22Rv1 (cell line): ENCODE data around the gene GTF2E1.

Experiments used
- ZFX ChIP-seq: fragments of 450-650 bp; IDR thresholded peaks from 2 replicates; pipeline ENCODE4 v1.6.1; 2017; ENCODE audit warnings: antibody characterized with exemption, borderline replicate concordance
- TF ChIP-seq, protein P1 (sequence below): fragments of 450-650 bp; IDR thresholded peaks from 2 replicates; pipeline ENCODE4 v1.5.1; 2017; ENCODE audit warnings: mild to moderate bottlenecking

- TF ChIP-seq, protein P1, sequence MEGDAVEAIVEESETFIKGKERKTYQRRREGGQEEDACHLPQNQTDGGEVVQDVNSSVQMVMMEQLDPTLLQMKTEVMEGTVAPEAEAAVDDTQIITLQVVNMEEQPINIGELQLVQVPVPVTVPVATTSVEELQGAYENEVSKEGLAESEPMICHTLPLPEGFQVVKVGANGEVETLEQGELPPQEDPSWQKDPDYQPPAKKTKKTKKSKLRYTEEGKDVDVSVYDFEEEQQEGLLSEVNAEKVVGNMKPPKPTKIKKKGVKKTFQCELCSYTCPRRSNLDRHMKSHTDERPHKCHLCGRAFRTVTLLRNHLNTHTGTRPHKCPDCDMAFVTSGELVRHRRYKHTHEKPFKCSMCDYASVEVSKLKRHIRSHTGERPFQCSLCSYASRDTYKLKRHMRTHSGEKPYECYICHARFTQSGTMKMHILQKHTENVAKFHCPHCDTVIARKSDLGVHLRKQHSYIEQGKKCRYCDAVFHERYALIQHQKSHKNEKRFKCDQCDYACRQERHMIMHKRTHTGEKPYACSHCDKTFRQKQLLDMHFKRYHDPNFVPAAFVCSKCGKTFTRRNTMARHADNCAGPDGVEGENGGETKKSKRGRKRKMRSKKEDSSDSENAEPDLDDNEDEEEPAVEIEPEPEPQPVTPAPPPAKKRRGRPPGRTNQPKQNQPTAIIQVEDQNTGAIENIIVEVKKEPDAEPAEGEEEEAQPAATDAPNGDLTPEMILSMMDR = no peak
- TF ChIP-seq ZFX = no peak
Observed at GRCh38 chr3:120801484-120801883, 58.9 kb downstream of the GTF2E1 start.
